ENCODE measurements around the gene QTRT2. TPM values are rescaled to one million over a fixed set of nuclear protein-coding genes. Genes with fewer than 3 reads are reported as not detected.

Gene QTRT2
- polyA plus RNA-seq, 2 of the 4 experiments (the other 2 are of a cell fraction) = 23.5 to 33.9 TPM

DNA sequence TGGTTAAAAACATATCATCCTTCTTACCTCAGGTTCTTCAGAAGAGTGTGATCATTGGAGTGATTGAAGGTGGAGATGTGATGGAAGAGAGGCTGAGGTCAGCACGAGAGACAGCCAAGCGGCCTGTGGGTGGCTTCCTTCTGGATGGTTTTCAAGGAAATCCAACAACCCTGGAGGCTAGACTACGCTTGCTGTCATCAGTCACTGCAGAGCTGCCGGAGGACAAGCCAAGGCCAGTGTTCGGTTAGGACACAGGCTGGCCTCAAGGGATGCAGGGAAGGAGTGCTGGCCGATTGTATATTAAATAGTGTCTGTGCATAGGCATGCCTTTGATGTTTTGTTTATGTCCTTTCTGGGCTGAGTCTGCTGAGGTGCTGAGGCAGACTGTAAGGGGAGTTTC lies 20.2 kb downstream of the QTRT2 start:
- CTCF ChIA-PET = no interaction called here
- FAIRE-seq = no peak
- Histone ChIP-seq H3K9me3 (no peaks in the 10 kb centered on the region), H3K4me2 (no peak overlapping the region), H3K27ac (no peak overlapping the region), H3K4me3 (no peak overlapping the region), H3K4me1 (no peaks in the 10 kb centered on the region)
- WGBS (ENCODE audit: missing lambda C conversion rate) = 86% methylated on average over 6 of the region's 6 CpGs
- no peak for DNase-seq (ENCODE audit: low read depth in 1 of 2, low spot score in 1 of 2)
- no peak for ATAC-seq
- TF ChIP-seq NFE2L2 (conservative IDR thresholded peaks at IDR 0.05; ENCODE audit: low read length) = no peak
- TF ChIP-seq ZNF302 (CRISPR knock-in tag; IDR thresholded peaks at IDR 0.05) = no peak
- POLR2A ChIA-PET = interaction anchor here (0.8 kb wide), 1 partner anchor 14 kb away, joined by 3 read pairs; no protein-coding TSS in a partner anchor

DNA sequence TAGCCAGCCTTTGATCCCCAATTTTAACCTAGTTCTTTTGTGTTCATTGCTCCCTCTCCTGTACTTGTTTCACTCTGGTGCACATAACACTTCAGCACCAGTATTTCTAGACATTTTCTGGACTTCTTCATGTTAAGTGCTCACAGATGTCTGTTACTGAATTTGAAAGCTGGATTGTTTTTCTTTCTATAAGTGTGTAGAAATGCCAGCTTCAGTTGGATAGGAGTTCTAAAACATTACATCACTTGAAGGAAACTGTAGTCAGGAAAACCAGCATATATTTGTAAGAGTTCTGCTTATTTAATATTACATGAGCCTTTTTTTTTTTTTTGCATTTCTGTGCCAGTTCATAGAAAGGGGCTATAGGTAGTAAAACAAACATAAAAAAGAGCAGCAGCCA lies 21.6 kb downstream of the QTRT2 start:
- H3K9me3 ChIP-seq = no peaks in the 10 kb centered on the region
- DNase-seq (ENCODE audit: low read depth in 1 of 2, low spot score in 1 of 2) = no peak
- ATAC-seq = no peak
- H3K4me2 ChIP-seq = no peak overlapping the region
- TF ChIP-seq GATA3 (IDR thresholded peaks at IDR 0.05; ENCODE audit: borderline replicate concordance) (no peak), HOXB5 (CRISPR knock-in tag; IDR thresholded peaks at IDR 0.05) (no peak), RNF2 (IDR thresholded peaks at IDR 0.05; ENCODE audit: borderline replicate concordance, low read depth) (no peak), HOXB13 (CRISPR knock-in tag; IDR thresholded peaks at IDR 0.05; ENCODE audit: low read depth) (no peak), SMC3 (IDR thresholded peaks at IDR 0.05) (no peak), PHF8 (IDR thresholded peaks at IDR 0.05; ENCODE audit: borderline replicate concordance, low read depth) (no peak), RCOR1 (IDR thresholded peaks at IDR 0.05; ENCODE audit: low read depth, low read length) (no peak), HOXA7 (CRISPR knock-in tag; IDR thresholded peaks at IDR 0.05) (no peak), KDM1A (IDR thresholded peaks at IDR 0.05; ENCODE audit: low read depth) (no peak), ESRRA (IDR thresholded peaks at IDR 0.05; ENCODE audit: borderline replicate concordance, low read length) (no peak), EHMT2 (IDR thresholded peaks at IDR 0.05; ENCODE audit: low read depth) (no peak), NPAS2 (CRISPR knock-in tag; IDR thresholded peaks at IDR 0.05; ENCODE audit: borderline replicate concordance) (no peak), JUNB (IDR thresholded peaks at IDR 0.05) (no peak)
- TF ChIP-seq, protein P1, sequence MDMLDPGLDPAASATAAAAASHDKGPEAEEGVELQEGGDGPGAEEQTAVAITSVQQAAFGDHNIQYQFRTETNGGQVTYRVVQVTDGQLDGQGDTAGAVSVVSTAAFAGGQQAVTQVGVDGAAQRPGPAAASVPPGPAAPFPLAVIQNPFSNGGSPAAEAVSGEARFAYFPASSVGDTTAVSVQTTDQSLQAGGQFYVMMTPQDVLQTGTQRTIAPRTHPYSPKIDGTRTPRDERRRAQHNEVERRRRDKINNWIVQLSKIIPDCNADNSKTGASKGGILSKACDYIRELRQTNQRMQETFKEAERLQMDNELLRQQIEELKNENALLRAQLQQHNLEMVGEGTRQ (IDR thresholded peaks at IDR 0.05) = no peak
- TF ChIP-seq, protein P2, sequence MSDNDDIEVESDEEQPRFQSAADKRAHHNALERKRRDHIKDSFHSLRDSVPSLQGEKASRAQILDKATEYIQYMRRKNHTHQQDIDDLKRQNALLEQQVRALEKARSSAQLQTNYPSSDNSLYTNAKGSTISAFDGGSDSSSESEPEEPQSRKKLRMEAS (IDR thresholded peaks at IDR 0.05) = no peak
- TF ChIP-seq, protein P3, sequence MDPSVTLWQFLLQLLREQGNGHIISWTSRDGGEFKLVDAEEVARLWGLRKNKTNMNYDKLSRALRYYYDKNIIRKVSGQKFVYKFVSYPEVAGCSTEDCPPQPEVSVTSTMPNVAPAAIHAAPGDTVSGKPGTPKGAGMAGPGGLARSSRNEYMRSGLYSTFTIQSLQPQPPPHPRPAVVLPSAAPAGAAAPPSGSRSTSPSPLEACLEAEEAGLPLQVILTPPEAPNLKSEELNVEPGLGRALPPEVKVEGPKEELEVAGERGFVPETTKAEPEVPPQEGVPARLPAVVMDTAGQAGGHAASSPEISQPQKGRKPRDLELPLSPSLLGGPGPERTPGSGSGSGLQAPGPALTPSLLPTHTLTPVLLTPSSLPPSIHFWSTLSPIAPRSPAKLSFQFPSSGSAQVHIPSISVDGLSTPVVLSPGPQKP (IDR thresholded peaks at IDR 0.05; ENCODE audit: low read depth, low read length) = no peak
- FAIRE-seq = no peak
- H3K27ac ChIP-seq = no peak overlapping the region
- no peaks in the 10 kb centered on the region for H3K4me1 ChIP-seq
- H3K4me3 ChIP-seq = no peak overlapping the region
- ChIA-PET POLR2A (no interaction called here), CTCF (interaction anchor here (0.6 kb wide), 1 partner anchor 136 kb away, joined by 3 read pairs; no protein-coding TSS in a partner anchor)

DNA sequence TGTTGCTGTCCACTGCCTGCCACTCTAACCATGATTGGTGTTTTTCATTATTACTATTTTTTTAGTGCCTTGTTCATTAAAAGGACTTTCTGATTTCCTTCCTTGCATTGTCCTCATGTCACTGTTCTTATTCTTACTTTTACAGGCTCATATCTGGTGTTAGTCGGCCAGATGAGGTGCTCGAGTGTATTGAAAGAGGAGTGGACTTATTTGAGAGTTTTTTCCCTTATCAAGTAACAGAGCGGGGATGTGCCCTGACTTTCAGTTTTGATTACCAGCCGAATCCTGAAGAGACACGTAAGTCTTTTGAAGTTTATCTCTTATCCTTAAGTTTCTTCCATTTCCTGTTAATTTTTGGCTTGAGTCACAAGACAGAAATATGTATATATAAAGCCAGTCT lies 23.2 kb downstream of the QTRT2 start:
- Histone ChIP-seq H3K4me2 (no peak overlapping the region), H3K4me1 (no peaks in the 10 kb centered on the region), H3K27ac (no peak overlapping the region), H3K4me3 (no peak overlapping the region), H3K9me3 (no peaks in the 10 kb centered on the region)
- POLR2A ChIA-PET = no interaction called here
- TF ChIP-seq JUN (IDR thresholded peaks at IDR 0.05) = no peak
- no peak for TF ChIP-seq SMC3 (IDR thresholded peaks at IDR 0.05)
- TF ChIP-seq RNF2 (IDR thresholded peaks at IDR 0.05; ENCODE audit: borderline replicate concordance, low read depth) = no peak
- TF ChIP-seq HDAC2 (IDR thresholded peaks at IDR 0.05) = no peak
- TF ChIP-seq RARB (CRISPR knock-in tag; IDR thresholded peaks at IDR 0.05) = no peak
- TF ChIP-seq, protein P4, sequence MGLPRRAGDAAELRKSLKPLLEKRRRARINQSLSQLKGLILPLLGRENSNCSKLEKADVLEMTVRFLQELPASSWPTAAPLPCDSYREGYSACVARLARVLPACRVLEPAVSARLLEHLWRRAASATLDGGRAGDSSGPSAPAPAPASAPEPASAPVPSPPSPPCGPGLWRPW (IDR thresholded peaks at IDR 0.05) = no peak
- TF ChIP-seq KDM1A (IDR thresholded peaks at IDR 0.05; ENCODE audit: low read depth) = no peak
- no peak for TF ChIP-seq HOXB13 (CRISPR knock-in tag; IDR thresholded peaks at IDR 0.05; ENCODE audit: low read depth)
- no peak for TF ChIP-seq HOXB5 (CRISPR knock-in tag; IDR thresholded peaks at IDR 0.05)
- TF ChIP-seq NR3C1 (IDR thresholded peaks at IDR 0.05) = no peak
- TF ChIP-seq POLR2AphosphoS2 (conservative IDR thresholded peaks at IDR 0.05; ENCODE audit: low read length) = no peak
- no peak for TF ChIP-seq MAFK (IDR thresholded peaks at IDR 0.05; ENCODE audit: partially characterized antibody)
- TF ChIP-seq EHF (CRISPR knock-in tag; IDR thresholded peaks at IDR 0.05) = no peak
- no peak for TF ChIP-seq PHF8 (IDR thresholded peaks at IDR 0.05; ENCODE audit: borderline replicate concordance, low read depth)
- TF ChIP-seq FOXS1 (CRISPR knock-in tag; IDR thresholded peaks at IDR 0.05) = no peak
- TF ChIP-seq, protein P5, sequence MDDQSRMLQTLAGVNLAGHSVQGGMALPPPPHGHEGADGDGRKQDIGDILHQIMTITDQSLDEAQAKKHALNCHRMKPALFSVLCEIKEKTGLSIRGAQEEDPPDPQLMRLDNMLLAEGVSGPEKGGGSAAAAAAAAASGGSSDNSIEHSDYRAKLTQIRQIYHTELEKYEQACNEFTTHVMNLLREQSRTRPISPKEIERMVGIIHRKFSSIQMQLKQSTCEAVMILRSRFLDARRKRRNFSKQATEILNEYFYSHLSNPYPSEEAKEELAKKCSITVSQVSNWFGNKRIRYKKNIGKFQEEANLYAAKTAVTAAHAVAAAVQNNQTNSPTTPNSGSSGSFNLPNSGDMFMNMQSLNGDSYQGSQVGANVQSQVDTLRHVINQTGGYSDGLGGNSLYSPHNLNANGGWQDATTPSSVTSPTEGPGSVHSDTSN (IDR thresholded peaks at IDR 0.05) = no peak
- TF ChIP-seq RFX5 (IDR thresholded peaks at IDR 0.05) = no peak
- no peak for TF ChIP-seq FOSL2 (IDR thresholded peaks at IDR 0.05)
- TF ChIP-seq FOSL2 (CRISPR knock-in tag; IDR thresholded peaks at IDR 0.05) = no peak
- TF ChIP-seq POLR2A (IDR thresholded peaks at IDR 0.05; ENCODE audit: low read length) = no peak
- TF ChIP-seq ZNF302 (CRISPR knock-in tag; IDR thresholded peaks at IDR 0.05) = no peak
- WGBS (ENCODE audit: missing lambda C conversion rate) = 93% methylated on average over 5 of the region's 5 CpGs
- DNase-seq (ENCODE audit: low read depth in 1 of 2, low spot score in 1 of 2) = no peak
- CTCF ChIA-PET = no interaction called here
- no peak for FAIRE-seq
- ATAC-seq = no peak

All from A549 (cell line).